HG02571 (cell line): ENCODE measurements around the gene SHANK3.

Experiments
- ATAC-seq: cut with Tn5 transposase; IDR thresholded peaks from one replicate; pipeline ENCODE4 v1.9.1; 2021; ENCODE audit warnings: mild to moderate bottlenecking, moderate library complexity; ENCODE audit not compliant: unreplicated experiment

Gene SHANK3

GRCh38 chr22:50677493-50678217 is 5.0 kb downstream of the SHANK3 start:
- no peak for ATAC-seq

- ATAC-seq = no peak
Measured at GRCh38 chr22:50678218-50678650, 5.6 kb downstream of the SHANK3 start.

GRCh38 chr22:50678651-50679521 is 6.3 kb downstream of the SHANK3 start:
- ATAC-seq = no peak

GRCh38 chr22:50683086-50683993 is 10.7 kb downstream of the SHANK3 start:
- ATAC-seq = no peak

GRCh38 chr22:50683994-50684371 is 11.4 kb downstream of the SHANK3 start:
- no peak for ATAC-seq

GRCh38 chr22:50684501-50684900 is 11.9 kb downstream of the SHANK3 start:
- no peak for ATAC-seq

GRCh38 chr22:50684986-50685385 is 12.4 kb downstream of the SHANK3 start:
- no peak for ATAC-seq

GRCh38 chr22:50686794-50687193 is 14.2 kb downstream of the SHANK3 start:
- no peak for ATAC-seq

GRCh38 chr22:50687829-50688228 is 15.2 kb downstream of the SHANK3 start:
- ATAC-seq = no peak

GRCh38 chr22:50688448-50688847 is 15.8 kb downstream of the SHANK3 start:
- ATAC-seq = no peak

- ATAC-seq = no peak
Measured at GRCh38 chr22:50691521-50691920, 18.9 kb downstream of the SHANK3 start.

- no peak for ATAC-seq
Measured at GRCh38 chr22:50693462-50693861, 20.8 kb downstream of the SHANK3 start.

GRCh38 chr22:50694099-50694605 is 21.5 kb downstream of the SHANK3 start:
- no peak for ATAC-seq

- no peak for ATAC-seq
Measured at GRCh38 chr22:50694766-50695420, 22.3 kb downstream of the SHANK3 start.

- no peak for ATAC-seq
Measured at GRCh38 chr22:50695421-50696250, 23.0 kb downstream of the SHANK3 start.

- ATAC-seq = no peak
Measured at GRCh38 chr22:50696251-50696798, 23.7 kb downstream of the SHANK3 start.

- ATAC-seq = no peak
Measured at GRCh38 chr22:50696799-50697561, 24.4 kb downstream of the SHANK3 start.
